ENCODE measurements around the gene RMC1. TPM values are rescaled to one million over a fixed set of nuclear protein-coding genes. Genes with fewer than 3 reads are reported as not detected.
A peak's percentile ranks its signal among the peaks of the same experiment; 100 is the strongest.

RMC1 gene
- total RNA-seq, 1 experiment from 2014 or later = 31.0 TPM

- H3K36me3 Mint-ChIP-seq (ENCODE audit: insufficient read depth, unreplicated experiment) = peaks cover 47% of the 10 kb centered on the region
- BruUV-seq (replicated peaks) = no TSS peak
- DNase-seq = no peak
- CTCF ChIA-PET = interaction anchor here (2.0 kb wide), 1 partner anchor 39 kb away, joined by 4 read pairs; no protein-coding TSS in a partner anchor
- peak overlapping the region; percentile 57 for H3K27ac Mint-ChIP-seq (ENCODE audit: unreplicated experiment)
- intact Hi-C loops (cut with micrococcal nuclease; ENCODE audit: unreplicated experiment) = no loop called here
- no peaks in the 10 kb centered on the region for H3K9me3 Mint-ChIP-seq (ENCODE audit: low read depth, unreplicated experiment)
- TF ChIP-seq CTCF (IDR thresholded peaks at IDR 0.05; ENCODE audit: unreplicated experiment) = no peak
- H3K4me1 Mint-ChIP-seq (ENCODE audit: low read depth, unreplicated experiment) = peaks cover 50% of the 10 kb centered on the region
- no peak overlapping the region for H3K4me3 Mint-ChIP-seq (ENCODE audit: low read depth, unreplicated experiment)
- no peaks in the 10 kb centered on the region for H3K27me3 Mint-ChIP-seq (ENCODE audit: unreplicated experiment)
Measured at GRCh38 chr18:23459530-23459921, 43.8 kb upstream of the RMC1 start.

GRCh38 chr18:23460285-23461273 lies 42.7 kb upstream of the RMC1 start:
- no peak for TF ChIP-seq CTCF (IDR thresholded peaks at IDR 0.05; ENCODE audit: unreplicated experiment)
- intact Hi-C loops (cut with micrococcal nuclease; ENCODE audit: unreplicated experiment) = no loop called here
- H3K36me3 Mint-ChIP-seq (ENCODE audit: insufficient read depth, unreplicated experiment) = peaks cover 43% of the 10 kb centered on the region
- DNase-seq = no peak
- no peaks in the 10 kb centered on the region for H3K9me3 Mint-ChIP-seq (ENCODE audit: low read depth, unreplicated experiment)
- H3K4me3 Mint-ChIP-seq (ENCODE audit: low read depth, unreplicated experiment) = peak overlapping the region; percentile 36
- no TSS peak for BruUV-seq (replicated peaks)
- CTCF ChIA-PET = interaction anchor here (0.5 to 2.0 kb wide), 3 partner anchors 38 to 429 kb away, joined by 3 to 4 read pairs (median 3); no protein-coding TSS in a partner anchor
- H3K27me3 Mint-ChIP-seq (ENCODE audit: unreplicated experiment) = no peaks in the 10 kb centered on the region
- H3K4me1 Mint-ChIP-seq (ENCODE audit: low read depth, unreplicated experiment) = peaks cover 50% of the 10 kb centered on the region
- H3K27ac Mint-ChIP-seq (ENCODE audit: unreplicated experiment) = peak overlapping the region; percentile 4

GRCh38 chr18:23462876-23463275 lies 40.4 kb upstream of the RMC1 start:
- TF ChIP-seq CTCF (IDR thresholded peaks at IDR 0.05; ENCODE audit: unreplicated experiment) = no peak
- CTCF ChIA-PET = interaction anchor here (0.6 kb wide), 1 partner anchor 49 kb away, joined by 5 read pairs; no protein-coding TSS in a partner anchor
- H3K27me3 Mint-ChIP-seq (ENCODE audit: unreplicated experiment) = no peaks in the 10 kb centered on the region
- no peak overlapping the region for H3K4me3 Mint-ChIP-seq (ENCODE audit: low read depth, unreplicated experiment)
- H3K4me1 Mint-ChIP-seq (ENCODE audit: low read depth, unreplicated experiment) = peaks cover 37% of the 10 kb centered on the region
- no peak overlapping the region for H3K27ac Mint-ChIP-seq (ENCODE audit: unreplicated experiment)
- no peaks in the 10 kb centered on the region for H3K9me3 Mint-ChIP-seq (ENCODE audit: low read depth, unreplicated experiment)
- BruUV-seq (replicated peaks) = no TSS peak
- DNase-seq = no peak
- peaks cover 53% of the 10 kb centered on the region for H3K36me3 Mint-ChIP-seq (ENCODE audit: insufficient read depth, unreplicated experiment)
- intact Hi-C loops (cut with micrococcal nuclease; ENCODE audit: unreplicated experiment) = no loop called here

GRCh38 chr18:23468753-23469459 lies 34.4 kb upstream of the RMC1 start:
- Mint-ChIP-seq H3K27ac (ENCODE audit: unreplicated experiment) (no peak overlapping the region), H3K4me1 (ENCODE audit: low read depth, unreplicated experiment) (no peaks in the 10 kb centered on the region), H3K4me3 (ENCODE audit: low read depth, unreplicated experiment) (no peak overlapping the region), H3K27me3 (ENCODE audit: unreplicated experiment) (no peaks in the 10 kb centered on the region), H3K36me3 (ENCODE audit: insufficient read depth, unreplicated experiment) (peaks cover 46% of the 10 kb centered on the region), H3K9me3 (ENCODE audit: low read depth, unreplicated experiment) (no peaks in the 10 kb centered on the region)
- CTCF ChIA-PET = no interaction called here
- BruUV-seq (replicated peaks) = no TSS peak
- no peak for TF ChIP-seq CTCF (IDR thresholded peaks at IDR 0.05; ENCODE audit: unreplicated experiment)
- intact Hi-C loops (cut with micrococcal nuclease; ENCODE audit: unreplicated experiment) = no loop called here
- DNase-seq = no peak

Measured in Calu3 (cell line).